ENCODE data around the gene ZNF622. TPM values are rescaled to one million over a fixed set of nuclear protein-coding genes. Genes with fewer than 3 reads are reported as not detected.

The ZNF622 gene
- total and polyA plus RNA-seq, 2 donors (not counting 3 experiments of a cell fraction or from before 2014, with no cell fraction given) = 10.0 to 26.6 TPM

- POLR2A ChIA-PET = no interaction called here
- H2AFZ ChIP-seq (ENCODE audit: low read depth, low read length) = no peak overlapping the region
- no peaks in the 10 kb centered on the region for H3K79me2 ChIP-seq (ENCODE audit: control insufficient read depth, insufficient read depth, low read length)
- TF ChIP-seq POLR2A (IDR thresholded peaks at IDR 0.05; ENCODE audit: low read depth, low read length) = no peak
- TF ChIP-seq CTCF (IDR thresholded peaks at IDR 0.05; ENCODE audit: extremely low read depth in 1 of 2, insufficient read depth in 1 of 2, low read depth in 1 of 2, low read length in 2 of 2) = no peak
- no peaks in the 10 kb centered on the region for H3K9me3 ChIP-seq (replicated peaks; ENCODE audit: control insufficient read depth, insufficient read depth, low read length)
- DNase-seq (ENCODE audit: low read depth, low spot score) = no peak
- no peaks in the 10 kb centered on the region for H4K20me1 ChIP-seq (replicated peaks; ENCODE audit: control insufficient read depth, extremely low read depth, insufficient read depth, low read length)
- dilution Hi-C loops (cut with MboI; ENCODE audit: extremely low pct_ligation_motif_present, low sequenced_read_pairs) = no loop called here
- BruUV-seq (replicated peaks) = no TSS peak
- no peaks in the 10 kb centered on the region for H3K36me3 ChIP-seq (ENCODE audit: control insufficient read depth in 2 of 2, extremely low read depth in 1 of 2, insufficient read depth in 2 of 2, low read length in 2 of 2)
- H3K9me1 ChIP-seq (replicated peaks; ENCODE audit: control insufficient read depth, extremely low read depth, insufficient read depth, low read length) = no peaks in the 10 kb centered on the region
- no peak overlapping the region for H3K9ac ChIP-seq (replicated peaks; ENCODE audit: extremely low read depth, insufficient read depth, low read length)
- no peak overlapping the region for H3K4me2 ChIP-seq (ENCODE audit: insufficient read depth, low read length)
- H3K4me1 ChIP-seq (ENCODE audit: control insufficient read depth, extremely low read depth, insufficient read depth, low read length) = no peaks in the 10 kb centered on the region
- no peaks in the 10 kb centered on the region for H3K27me3 ChIP-seq (ENCODE audit: control insufficient read depth in 2 of 2, insufficient read depth in 2 of 2, low read length in 2 of 2)
- no peak for FAIRE-seq
- CTCF ChIA-PET = no interaction called here
- H3K27ac ChIP-seq (ENCODE audit: insufficient read depth, low read depth, low read length) = no peak overlapping the region
- intact Hi-C loops (cut with micrococcal nuclease) = no loop called here
- H3K4me3 ChIP-seq (replicated peaks in 1 of 3; ENCODE audit: insufficient read depth in 1 of 3, low read depth in 1 of 3, low read length in 3 of 3) = no peak overlapping the region
These were observed 53.0 kb downstream of the ZNF622 start for GRCh38 chr5:16412556-16412955.

DNA sequence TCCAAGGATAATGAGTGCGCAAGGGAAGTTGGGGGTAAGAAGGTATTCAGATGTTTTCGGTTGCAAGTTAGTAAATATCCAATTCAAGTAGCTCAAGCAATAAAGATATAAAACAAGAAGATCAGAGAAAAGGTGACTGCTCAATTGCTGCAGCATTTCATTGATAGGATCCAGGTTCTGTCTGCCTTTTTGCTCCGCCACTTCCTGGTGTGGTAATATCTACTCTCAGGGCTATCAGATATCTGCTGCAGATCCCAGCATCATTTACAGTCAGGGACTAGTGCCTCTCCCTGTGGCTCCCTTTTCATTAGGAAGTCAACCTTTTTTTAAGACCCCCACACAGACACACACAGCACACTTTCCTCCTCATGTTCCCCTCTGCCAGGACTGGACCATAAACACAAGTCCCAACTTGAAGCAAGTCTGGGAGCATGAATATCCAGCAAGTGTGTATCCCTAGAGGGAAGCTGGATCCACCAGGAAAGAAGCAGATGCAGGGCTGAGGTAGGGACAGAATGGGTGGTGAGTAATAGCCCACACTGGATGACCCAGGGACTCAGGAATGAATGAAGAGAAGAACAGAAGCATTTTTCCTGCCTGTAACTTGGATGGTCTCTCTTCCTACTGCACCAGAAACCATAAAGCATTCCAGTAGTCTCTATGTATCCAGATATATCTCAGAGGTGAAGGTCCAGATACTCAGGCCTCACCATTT, 53.7 kb downstream of the ZNF622 start:
- Histone ChIP-seq H3K4me2 (ENCODE audit: insufficient read depth, low read length) (no peak overlapping the region), H3K27ac (ENCODE audit: insufficient read depth, low read depth, low read length) (no peak overlapping the region), H3K27me3 (ENCODE audit: control insufficient read depth in 2 of 2, insufficient read depth in 2 of 2, low read length in 2 of 2) (no peaks in the 10 kb centered on the region), H3K9ac (replicated peaks; ENCODE audit: extremely low read depth, insufficient read depth, low read length) (no peak overlapping the region), H3K9me1 (replicated peaks; ENCODE audit: control insufficient read depth, extremely low read depth, insufficient read depth, low read length) (no peaks in the 10 kb centered on the region), H3K36me3 (ENCODE audit: control insufficient read depth in 2 of 2, extremely low read depth in 1 of 2, insufficient read depth in 2 of 2, low read length in 2 of 2) (no peaks in the 10 kb centered on the region), H2AFZ (ENCODE audit: low read depth, low read length) (no peak overlapping the region), H4K20me1 (replicated peaks; ENCODE audit: control insufficient read depth, extremely low read depth, insufficient read depth, low read length) (no peaks in the 10 kb centered on the region), H3K4me3 (replicated peaks in 1 of 3; ENCODE audit: insufficient read depth in 1 of 3, low read depth in 1 of 3, low read length in 3 of 3) (no peak overlapping the region), H3K9me3 (replicated peaks; ENCODE audit: control insufficient read depth, insufficient read depth, low read length) (no peaks in the 10 kb centered on the region), H3K4me1 (ENCODE audit: control insufficient read depth, extremely low read depth, insufficient read depth, low read length) (no peaks in the 10 kb centered on the region), H3K79me2 (ENCODE audit: control insufficient read depth, insufficient read depth, low read length) (no peaks in the 10 kb centered on the region)
- dilution Hi-C loops (cut with MboI; ENCODE audit: extremely low pct_ligation_motif_present, low sequenced_read_pairs) = no loop called here
- DNase-seq (ENCODE audit: low read depth, low spot score) = no peak
- ChIA-PET POLR2A (no interaction called here), CTCF (no interaction called here)
- TF ChIP-seq GATA2 (IDR thresholded peaks at IDR 0.05; ENCODE audit: insufficient read depth, insufficient read length, low read depth, low read length) = no peak
- TF ChIP-seq CTCF (IDR thresholded peaks at IDR 0.05; ENCODE audit: extremely low read depth in 1 of 2, insufficient read depth in 1 of 2, low read depth in 1 of 2, low read length in 2 of 2) = no peak
- TF ChIP-seq FOS (IDR thresholded peaks at IDR 0.05; ENCODE audit: borderline replicate concordance, insufficient read depth, low read length) = no peak
- TF ChIP-seq EZH2 (IDR thresholded peaks at IDR 0.05; ENCODE audit: borderline replicate concordance, low read depth, low read length, severe bottlenecking) = no peak
- no peak for TF ChIP-seq JUN (IDR thresholded peaks at IDR 0.05; ENCODE audit: borderline replicate concordance, insufficient read depth, insufficient read length, low read depth)
- no peak for TF ChIP-seq POLR2A (IDR thresholded peaks at IDR 0.05; ENCODE audit: low read depth, low read length)
- no peak for TF ChIP-seq POLR2AphosphoS5 (IDR thresholded peaks at IDR 0.05; ENCODE audit: insufficient read depth, low read depth, low read length)
- no peak for TF ChIP-seq MAX (IDR thresholded peaks at IDR 0.05; ENCODE audit: insufficient read depth, insufficient read length)
- TF ChIP-seq MYC (IDR thresholded peaks at IDR 0.05; ENCODE audit: low read depth, low read length) = no peak
- FAIRE-seq = no peak
- intact Hi-C loops (cut with micrococcal nuclease) = no loop called here
- BruUV-seq (replicated peaks) = no TSS peak
